GM18868 (cell line): ENCODE data around the gene TM9SF3.
"Not testable (repeated sequence)": the region's sequence is repeated elsewhere in the genome, so short reads cannot be mapped to it uniquely, and the experiment has no call there.

ENCODE experiments used
- ATAC-seq: cut with Tn5 transposase; IDR thresholded peaks from one replicate; pipeline ENCODE4 v1.9.1; 2021; ENCODE audit warnings: mild to moderate bottlenecking, moderate library complexity; ENCODE audit not compliant: unreplicated experiment

The TM9SF3 gene

GRCh38 chr10:96606216-96606615 lies 19.4 kb upstream of the TM9SF3 start:
- no peak for ATAC-seq

GRCh38 chr10:96600337-96600736 lies 13.5 kb upstream of the TM9SF3 start:
- ATAC-seq, result no peak

GRCh38 chr10:96598846-96599245 lies 12.0 kb upstream of the TM9SF3 start:
- no peak for ATAC-seq

- no peak for ATAC-seq
Measured at GRCh38 chr10:96596422-96597407, 9.9 kb upstream of the TM9SF3 start.

- no peak for ATAC-seq
Measured at GRCh38 chr10:96595741-96596140, 8.9 kb upstream of the TM9SF3 start.

- ATAC-seq, result no peak
Measured at GRCh38 chr10:96591946-96592345, 5.1 kb upstream of the TM9SF3 start.

- peak; percentile 49 for ATAC-seq
Measured at GRCh38 chr10:96588616-96589419, 2.0 kb upstream of the TM9SF3 start.

- ATAC-seq, result no peak
Measured at GRCh38 chr10:96588060-96588554, 1.3 kb upstream of the TM9SF3 start.

- no peak for ATAC-seq
Measured at GRCh38 chr10:96587264-96588059, 650 bp upstream of the TM9SF3 start.

GRCh38 chr10:96585736-96586418 lies 935 bp downstream of the TM9SF3 start:
- ATAC-seq, result peak; percentile 11

- no peak for ATAC-seq
Measured at GRCh38 chr10:96584474-96584873, 2.3 kb downstream of the TM9SF3 start.

GRCh38 chr10:96584035-96584434 lies 2.8 kb downstream of the TM9SF3 start:
- no peak for ATAC-seq

GRCh38 chr10:96579133-96579532 lies 7.7 kb downstream of the TM9SF3 start:
- no peak for ATAC-seq

- ATAC-seq, result no peak
Measured at GRCh38 chr10:96578633-96579032, 8.2 kb downstream of the TM9SF3 start.

- ATAC-seq, result no peak
Measured at GRCh38 chr10:96578022-96578421, 8.8 kb downstream of the TM9SF3 start.

- ATAC-seq, result no peak
Measured at GRCh38 chr10:96577069-96577468, 9.7 kb downstream of the TM9SF3 start.

- no peak for ATAC-seq
Measured at GRCh38 chr10:96576277-96576980, 10.4 kb downstream of the TM9SF3 start.

GRCh38 chr10:96574564-96574963 lies 12.2 kb downstream of the TM9SF3 start:
- not testable (repeated sequence) for ATAC-seq

- ATAC-seq, result no peak
Measured at GRCh38 chr10:96573036-96573435, 13.8 kb downstream of the TM9SF3 start.
